KBM-7 (cell line): ENCODE measurements around the gene BORCS5.
"Not testable (repeated sequence)": the region's sequence is repeated elsewhere in the genome, so short reads cannot be mapped to it uniquely, and the experiment has no call there.

ENCODE experiments used
- DNase-seq: peaks from one replicate; pipeline ENCODE4 v3.0.0-alpha.2; 2015
- in situ Hi-C: fragments of 300-500 bp; cut with MboI; formaldehyde crosslinking; loops from 2 replicates; pipeline ENCODE4 v1.14.3; 2020; ENCODE audit warnings: low sequenced_read_pairs, low pct_unique_long_range_greater_than_20kb, mixed read lengths

BORCS5 gene

GRCh38 chr12:12350868-12351463 lies 5.9 kb upstream of the BORCS5 start:
- no peak for DNase-seq
- in situ Hi-C loops, result no loop called here

- in situ Hi-C loops, result not testable (repeated sequence)
These were observed 5.3 kb upstream of the BORCS5 start for GRCh38 chr12:12351468-12352185.

GRCh38 chr12:12353276-12353675 lies 3.6 kb upstream of the BORCS5 start:
- in situ Hi-C loops, result no loop called here

More at GRCh38 chr12:12351468-12352185, 5.3 kb upstream of the BORCS5 start:
- DNase-seq, result not testable (repeated sequence)

GRCh38 chr12:12353807-12354206 lies 3.1 kb upstream of the BORCS5 start:
- in situ Hi-C loops, result no loop called here
- no peak for DNase-seq

More at GRCh38 chr12:12353276-12353675, 3.6 kb upstream of the BORCS5 start:
- no peak for DNase-seq

GRCh38 chr12:12356467-12356895 lies 397 bp upstream of the BORCS5 start:
- DNase-seq, result no peak
- in situ Hi-C loops, result no loop called here

- in situ Hi-C loops, result no loop called here
- no peak for DNase-seq
These were observed 1.0 kb downstream of the BORCS5 start for GRCh38 chr12:12357719-12358461.

GRCh38 chr12:12358528-12358927 lies 1.6 kb downstream of the BORCS5 start:
- in situ Hi-C loops, result no loop called here

GRCh38 chr12:12364787-12365445 lies 8.0 kb downstream of the BORCS5 start:
- no peak for DNase-seq
- in situ Hi-C loops, result no loop called here

More at GRCh38 chr12:12358528-12358927, 1.6 kb downstream of the BORCS5 start:
- DNase-seq, result no peak

GRCh38 chr12:12365446-12365802 lies 8.5 kb downstream of the BORCS5 start:
- in situ Hi-C loops, result no loop called here
- DNase-seq, result no peak

GRCh38 chr12:12365931-12366431 lies 9.1 kb downstream of the BORCS5 start:
- in situ Hi-C loops, result no loop called here
- DNase-seq, result no peak

GRCh38 chr12:12366701-12367481 lies 10.0 kb downstream of the BORCS5 start:
- in situ Hi-C loops, result no loop called here
- no peak for DNase-seq

- in situ Hi-C loops, result no loop called here
These were observed 10.7 kb downstream of the BORCS5 start for GRCh38 chr12:12367482-12367998.

GRCh38 chr12:12372946-12373722 lies 16.3 kb downstream of the BORCS5 start:
- in situ Hi-C loops, result no loop called here
- no peak for DNase-seq

More at GRCh38 chr12:12367482-12367998, 10.7 kb downstream of the BORCS5 start:
- no peak for DNase-seq

GRCh38 chr12:12376646-12377448 lies 20.0 kb downstream of the BORCS5 start:
- peak; percentile 69 for DNase-seq
- in situ Hi-C loops, result loop anchor here (25.0 kb wide), 1 partner anchor 310 kb away; the partner anchor contains the start of gene GPR19

GRCh38 chr12:12378616-12379015 lies 21.7 kb downstream of the BORCS5 start:
- in situ Hi-C loops, result loop anchor here (25.0 kb wide), 1 partner anchor 309 kb away; the partner anchor contains the start of gene GPR19
- DNase-seq, result no peak

- no peak for DNase-seq
- in situ Hi-C loops, result loop anchor here (25.0 kb wide), 1 partner anchor 307 kb away; the partner anchor contains the start of gene GPR19
These were observed 23.2 kb downstream of the BORCS5 start for GRCh38 chr12:12379831-12380730.
